ENCODE results near the gene CAV1.

The CAV1 gene

GRCh38 chr7:116521046-116521664, 3.7 kb upstream of the CAV1 start:
- H3K4me1 ChIP-seq (ENCODE audit: control insufficient read depth, insufficient read depth, low read length): no peaks in the 10 kb centered on the region; the same call in 1 of the 2 replicates
- no peaks in the 10 kb centered on the region for H3K9me3 ChIP-seq (ENCODE audit: control insufficient read depth, insufficient read depth, low read length)
- H3K27ac ChIP-seq (ENCODE audit: low read length): no peak overlapping the region
- no peaks in the 10 kb centered on the region for H3K36me3 ChIP-seq (ENCODE audit: control insufficient read depth, insufficient read depth, low read length)
- no CpG with 5 or more reads among the region's 6 CpGs for WGBS (ENCODE audit: insufficient coverage, insufficient read length)
- no peaks in the 10 kb centered on the region for H3K27me3 ChIP-seq (ENCODE audit: control insufficient read depth, insufficient read depth, low read length)
- H3K4me3 ChIP-seq (ENCODE audit: low read length): no peak overlapping the region
- no peak for DNase-seq (ENCODE audit: low read depth, low spot score)

DNA sequence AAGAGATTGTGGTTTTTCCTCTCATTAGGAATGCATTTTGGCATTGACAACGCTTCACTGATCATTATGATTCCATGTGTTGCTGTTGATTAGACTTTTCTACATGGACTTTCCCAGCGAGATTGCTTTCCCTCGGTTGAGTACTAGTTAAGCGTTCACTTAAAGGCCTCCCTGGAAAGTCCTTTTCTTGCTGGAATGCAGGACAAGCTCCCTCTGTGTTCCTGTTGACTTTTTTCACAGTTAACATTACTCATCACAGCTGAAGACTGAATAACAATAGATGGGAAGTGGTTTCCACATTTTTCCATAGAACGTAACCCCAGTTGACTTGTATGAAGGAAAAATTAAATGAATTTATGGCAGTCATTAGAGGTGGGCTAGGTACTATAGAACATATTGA, 2.6 kb upstream of the CAV1 start:
- no peaks in the 10 kb centered on the region for H3K27me3 ChIP-seq (ENCODE audit: control insufficient read depth, insufficient read depth, low read length)
- H3K36me3 ChIP-seq (ENCODE audit: control insufficient read depth, insufficient read depth, low read length): no peaks in the 10 kb centered on the region
- no peak for DNase-seq (ENCODE audit: low read depth, low spot score)
- H3K9me3 ChIP-seq (ENCODE audit: control insufficient read depth, insufficient read depth, low read length): no peaks in the 10 kb centered on the region
- H3K4me1 ChIP-seq (ENCODE audit: control insufficient read depth, insufficient read depth, low read length): no peaks in the 10 kb centered on the region; the same call in 1 of the 2 replicates
- H3K27ac ChIP-seq (ENCODE audit: low read length): no peak overlapping the region
- WGBS (ENCODE audit: insufficient coverage, insufficient read length): no CpG with 5 or more reads among the region's 5 CpGs
- H3K4me3 ChIP-seq (ENCODE audit: low read length): no peak overlapping the region

DNA sequence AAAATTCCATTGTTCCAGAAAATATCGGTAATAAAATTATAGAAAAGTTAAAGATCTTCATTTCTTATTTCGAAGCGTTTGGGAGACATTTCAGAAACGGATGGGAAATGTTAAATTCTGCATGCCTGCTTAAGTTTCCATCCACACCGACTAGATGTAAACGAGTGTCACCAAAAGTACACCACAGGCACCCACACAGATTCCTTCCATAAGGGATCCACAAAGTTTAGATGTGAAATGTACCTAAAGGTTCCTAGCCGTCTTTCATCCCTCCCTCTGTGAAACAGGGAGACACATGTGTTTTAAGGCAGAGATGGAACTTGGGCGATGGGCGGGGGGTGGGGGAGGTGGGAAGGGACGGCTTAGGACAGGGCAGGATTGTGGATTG, 621 bp upstream of the CAV1 start:
- Histone ChIP-seq H3K36me3 (ENCODE audit: control insufficient read depth, insufficient read depth, low read length) (no peaks in the 10 kb centered on the region), H3K27me3 (ENCODE audit: control insufficient read depth, insufficient read depth, low read length) (no peaks in the 10 kb centered on the region), H3K4me1 (ENCODE audit: control insufficient read depth, insufficient read depth, low read length) (no peaks in the 10 kb centered on the region; the same call in 1 of the 2 replicates), H3K27ac (ENCODE audit: low read length) (no peak overlapping the region), H3K4me3 (ENCODE audit: low read length) (peak overlapping the region; percentile 48; the same call in 1 of the 2 replicates), H3K9me3 (ENCODE audit: control insufficient read depth, insufficient read depth, low read length) (no peaks in the 10 kb centered on the region)
- WGBS (ENCODE audit: insufficient coverage, insufficient read length): no CpG with 5 or more reads among the region's 10 CpGs
- DNase-seq (ENCODE audit: low read depth, low spot score): no peak

GRCh38 chr7:116525298-116525912, 569 bp downstream of the CAV1 start:
- WGBS (ENCODE audit: insufficient coverage, insufficient read length): no CpG with 5 or more reads among the region's 36 CpGs
- Histone ChIP-seq H3K27me3 (ENCODE audit: control insufficient read depth, insufficient read depth, low read length) (no peaks in the 10 kb centered on the region), H3K36me3 (ENCODE audit: control insufficient read depth, insufficient read depth, low read length) (no peaks in the 10 kb centered on the region), H3K4me3 (ENCODE audit: low read length) (peak overlapping the region; percentile 48; the same call in 1 of the 2 replicates), H3K9me3 (ENCODE audit: control insufficient read depth, insufficient read depth, low read length) (no peaks in the 10 kb centered on the region), H3K4me1 (ENCODE audit: control insufficient read depth, insufficient read depth, low read length) (no peaks in the 10 kb centered on the region; the same call in 1 of the 2 replicates), H3K27ac (ENCODE audit: low read length) (no peak overlapping the region)
- no peak for DNase-seq (ENCODE audit: low read depth, low spot score)

DNA sequence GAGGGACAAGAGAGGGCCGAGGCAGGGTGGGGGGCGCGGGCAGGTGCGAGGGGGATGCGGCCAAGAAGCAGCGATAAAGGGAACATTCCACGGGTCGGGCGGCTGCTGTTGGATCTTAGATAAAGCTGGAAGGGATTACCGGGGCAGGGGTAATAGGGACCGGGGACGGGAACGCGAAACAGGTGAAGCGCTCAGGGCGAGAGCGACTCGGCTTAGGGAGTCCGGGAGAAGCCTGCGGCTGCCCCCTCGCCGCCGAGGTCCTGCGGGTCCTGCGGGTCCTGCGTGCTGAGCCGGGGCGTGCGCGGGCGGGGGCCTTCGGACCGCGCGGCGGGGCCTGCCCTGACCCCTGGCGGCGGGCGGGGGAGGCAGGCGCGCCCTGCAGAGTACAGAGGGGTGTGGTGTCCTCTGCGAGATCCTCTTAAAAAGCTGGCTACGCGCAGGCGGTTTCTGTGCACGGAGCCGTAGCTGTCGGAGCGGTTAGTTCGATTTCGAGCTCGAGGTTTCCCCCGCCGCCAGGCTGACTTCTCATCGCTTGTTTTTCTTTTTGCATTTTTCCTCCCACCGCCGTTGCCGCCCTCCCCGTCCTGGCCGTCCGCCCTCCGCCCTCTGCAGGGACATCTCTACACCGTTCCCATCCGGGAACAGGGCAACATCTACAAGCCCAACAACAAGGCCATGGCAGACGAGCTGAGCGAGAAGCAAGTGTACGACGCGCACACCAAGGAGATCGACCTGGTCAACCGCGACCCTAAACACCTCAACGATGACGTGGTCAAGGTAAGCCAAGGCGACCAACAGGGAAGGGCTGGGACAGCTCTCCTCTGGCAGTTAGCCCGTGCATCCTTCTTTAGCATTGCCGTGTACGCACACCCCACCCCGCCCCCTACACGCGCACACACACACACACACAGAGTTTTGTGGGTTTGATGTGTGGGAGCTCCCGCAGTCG, 1.4 kb downstream of the CAV1 start:
- no peaks in the 10 kb centered on the region; the same call in 1 of the 2 replicates for H3K4me1 ChIP-seq (ENCODE audit: control insufficient read depth, insufficient read depth, low read length)
- no peaks in the 10 kb centered on the region for H3K27me3 ChIP-seq (ENCODE audit: control insufficient read depth, insufficient read depth, low read length)
- H3K9me3 ChIP-seq (ENCODE audit: control insufficient read depth, insufficient read depth, low read length): no peaks in the 10 kb centered on the region
- H3K36me3 ChIP-seq (ENCODE audit: control insufficient read depth, insufficient read depth, low read length): no peaks in the 10 kb centered on the region
- DNase-seq (ENCODE audit: low read depth, low spot score): no peak
- H3K27ac ChIP-seq (ENCODE audit: low read length): no peak overlapping the region
- no CpG with 5 or more reads among the region's 83 CpGs for WGBS (ENCODE audit: insufficient coverage, insufficient read length)
- H3K4me3 ChIP-seq (ENCODE audit: low read length): peak overlapping the region; percentile 48; the same call in 1 of the 2 replicates

DNA sequence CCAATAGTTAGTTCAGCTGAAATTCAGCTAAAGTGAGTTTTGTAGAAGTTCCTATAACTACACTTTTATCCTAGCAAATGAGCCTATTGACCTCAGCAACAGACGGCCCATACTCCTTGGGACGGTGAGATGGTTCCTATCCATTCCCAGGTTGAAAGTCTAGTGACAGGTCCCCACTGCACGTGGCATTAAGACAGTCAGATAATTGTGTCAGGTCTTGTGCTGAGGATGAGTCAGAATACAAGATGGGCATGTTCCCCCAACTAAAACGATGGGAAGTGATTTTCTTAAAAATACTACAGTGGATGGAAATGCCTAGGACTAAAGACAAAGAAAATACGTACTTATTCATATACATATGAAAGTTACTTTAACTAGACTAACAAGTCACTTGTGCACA, 2.1 kb downstream of the CAV1 start:
- Histone ChIP-seq H3K36me3 (ENCODE audit: control insufficient read depth, insufficient read depth, low read length) (no peaks in the 10 kb centered on the region), H3K4me1 (ENCODE audit: control insufficient read depth, insufficient read depth, low read length) (no peaks in the 10 kb centered on the region; the same call in 1 of the 2 replicates), H3K27me3 (ENCODE audit: control insufficient read depth, insufficient read depth, low read length) (no peaks in the 10 kb centered on the region), H3K9me3 (ENCODE audit: control insufficient read depth, insufficient read depth, low read length) (no peaks in the 10 kb centered on the region), H3K4me3 (ENCODE audit: low read length) (peak overlapping the region; percentile 48; the same call in 1 of the 2 replicates), H3K27ac (ENCODE audit: low read length) (no peak overlapping the region)
- no peak for DNase-seq (ENCODE audit: low read depth, low spot score)
- no CpG with 5 or more reads among the region's 5 CpGs for WGBS (ENCODE audit: insufficient coverage, insufficient read length)

- no CpG with 5 or more reads among the region's 3 CpGs for WGBS (ENCODE audit: insufficient coverage, insufficient read length)
- Histone ChIP-seq H3K9me3 (ENCODE audit: control insufficient read depth, insufficient read depth, low read length) (no peaks in the 10 kb centered on the region), H3K4me1 (ENCODE audit: control insufficient read depth, insufficient read depth, low read length) (no peaks in the 10 kb centered on the region; the same call in 1 of the 2 replicates), H3K36me3 (ENCODE audit: control insufficient read depth, insufficient read depth, low read length) (no peaks in the 10 kb centered on the region), H3K4me3 (ENCODE audit: low read length) (no peak overlapping the region), H3K27ac (ENCODE audit: low read length) (no peak overlapping the region), H3K27me3 (ENCODE audit: control insufficient read depth, insufficient read depth, low read length) (no peaks in the 10 kb centered on the region)
- no peak for DNase-seq (ENCODE audit: low read depth, low spot score)
Measured at GRCh38 chr7:116527521-116527920, 2.7 kb downstream of the CAV1 start.

DNA sequence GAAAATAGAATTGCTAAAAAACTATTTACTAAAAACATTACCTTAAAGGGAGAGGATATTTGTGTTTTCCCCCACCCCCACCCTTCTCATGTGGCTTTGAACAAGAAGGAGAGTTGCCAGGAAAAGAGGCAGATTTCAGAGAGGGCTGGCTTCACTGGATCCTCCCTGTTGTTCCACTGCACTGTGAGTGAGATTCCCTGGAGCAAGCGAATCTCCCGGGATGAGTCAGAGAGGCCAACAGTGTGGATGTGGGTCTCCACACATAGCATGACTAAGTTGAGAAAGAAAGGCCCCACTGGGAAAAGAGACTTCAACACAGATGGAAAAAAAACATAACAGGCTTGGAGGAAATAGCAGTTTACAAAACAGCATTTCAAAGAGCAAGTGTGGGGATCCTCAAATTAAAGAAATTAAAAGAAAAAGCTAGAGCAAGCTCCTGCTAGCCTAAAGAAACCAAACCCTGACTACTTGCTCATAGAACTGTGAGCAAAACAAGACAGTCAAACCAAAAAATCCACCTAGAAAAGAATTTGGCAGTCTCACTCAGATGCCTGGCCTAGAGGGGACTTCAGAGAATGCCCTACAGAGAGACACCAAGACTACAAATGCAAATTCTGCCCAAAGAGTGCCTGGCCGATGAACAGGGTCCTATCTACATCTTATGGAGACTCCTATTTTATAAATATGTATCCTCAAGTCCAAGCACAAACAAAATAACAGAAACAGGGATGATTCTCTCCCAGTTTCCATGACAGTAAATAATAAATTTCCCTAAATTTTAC, 3.4 kb downstream of the CAV1 start:
- Histone ChIP-seq H3K36me3 (ENCODE audit: control insufficient read depth, insufficient read depth, low read length) (no peaks in the 10 kb centered on the region), H3K4me3 (ENCODE audit: low read length) (no peak overlapping the region), H3K27me3 (ENCODE audit: control insufficient read depth, insufficient read depth, low read length) (no peaks in the 10 kb centered on the region), H3K9me3 (ENCODE audit: control insufficient read depth, insufficient read depth, low read length) (no peaks in the 10 kb centered on the region), H3K27ac (ENCODE audit: low read length) (no peak overlapping the region), H3K4me1 (ENCODE audit: control insufficient read depth, insufficient read depth, low read length) (no peaks in the 10 kb centered on the region)
- WGBS (ENCODE audit: insufficient coverage, insufficient read length): no CpG with 5 or more reads among the region's 3 CpGs
- DNase-seq (ENCODE audit: low read depth, low spot score): no peak

DNA sequence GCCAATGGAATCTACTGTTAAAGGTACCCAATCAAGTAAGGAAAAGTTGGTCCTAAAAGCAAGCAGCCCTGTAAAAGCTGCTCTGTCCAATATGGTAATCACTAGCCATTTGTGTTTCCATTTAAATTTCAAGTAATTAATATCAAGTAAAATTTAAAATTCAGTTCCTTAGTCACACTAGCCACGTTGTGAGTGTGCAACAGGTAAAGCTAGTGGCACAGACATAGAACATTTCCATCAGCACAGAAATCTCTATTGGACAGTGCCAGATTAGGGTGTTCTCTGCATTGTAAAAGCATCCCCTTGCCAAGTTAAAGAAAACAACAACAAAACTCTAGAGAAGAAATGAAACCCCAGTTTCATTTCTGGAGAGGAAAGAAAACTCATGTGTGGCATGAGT, 4.4 kb downstream of the CAV1 start:
- no peak overlapping the region for H3K4me3 ChIP-seq (ENCODE audit: low read length)
- no peaks in the 10 kb centered on the region for H3K4me1 ChIP-seq (ENCODE audit: control insufficient read depth, insufficient read depth, low read length)
- WGBS (ENCODE audit: insufficient coverage, insufficient read length): no CpG with 5 or more reads among the region's 1 CpG
- no peaks in the 10 kb centered on the region for H3K36me3 ChIP-seq (ENCODE audit: control insufficient read depth, insufficient read depth, low read length)
- no peak for DNase-seq (ENCODE audit: low read depth, low spot score)
- H3K27me3 ChIP-seq (ENCODE audit: control insufficient read depth, insufficient read depth, low read length): no peaks in the 10 kb centered on the region
- no peak overlapping the region for H3K27ac ChIP-seq (ENCODE audit: low read length)
- no peaks in the 10 kb centered on the region for H3K9me3 ChIP-seq (ENCODE audit: control insufficient read depth, insufficient read depth, low read length)

All from iPS DF 6.9 (cell line).